ENCODE results near the gene FTHL17. TPM values are rescaled to one million over a fixed set of nuclear protein-coding genes. Genes with fewer than 3 reads are reported as not detected.

Gene FTHL17
- total and polyA plus RNA-seq, 2 experiments from 2014 or later = not detected

DNA sequence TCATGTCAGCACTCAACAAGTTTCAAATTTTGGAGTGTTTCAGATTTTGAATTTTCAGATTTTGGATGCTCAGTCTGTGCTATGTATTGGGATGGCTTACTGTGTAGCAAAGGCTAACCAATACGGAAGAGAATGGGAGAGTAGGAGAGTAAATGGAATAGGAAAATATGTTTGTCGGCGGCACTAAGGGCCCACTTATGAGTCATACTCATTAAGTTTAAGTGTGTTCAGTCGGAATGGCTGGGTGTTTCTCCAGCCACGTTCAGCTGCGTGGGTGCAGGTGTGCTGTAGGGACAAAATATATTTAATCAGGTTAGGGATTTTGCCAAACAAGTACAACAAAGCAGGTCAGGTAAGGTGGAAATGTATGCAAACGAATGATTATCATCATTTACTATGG lies 13.6 kb downstream of the FTHL17 start:
- H3K9ac ChIP-seq = no peak overlapping the region
- no peaks in the 10 kb centered on the region for H3K9me3 ChIP-seq (ENCODE audit: low read depth)
- TF ChIP-seq EZH2 (IDR thresholded peaks at IDR 0.05; ENCODE audit: insufficient read depth, poor library complexity, severe bottlenecking) = no peak
- no peak for TF ChIP-seq EZH2phosphoT487 (IDR thresholded peaks at IDR 0.05; ENCODE audit: insufficient read depth, low read depth)
- no peak overlapping the region for H3K4me2 ChIP-seq (ENCODE audit: unreplicated experiment)
- H3K79me2 ChIP-seq (ENCODE audit: insufficient read depth) = no peaks in the 10 kb centered on the region
- in situ Hi-C loops (cut with MboI) = no loop called here
- 72 to 76% methylated on average over 4 to 7 of the region's 7 CpGs for WGBS, 2 experiments (ENCODE audit: low coverage in 1 of 2, low lambda C conversion rate in 2 of 2, missing lambda C conversion rate in 2 of 2)
- no peaks in the 10 kb centered on the region for H3K27me3 ChIP-seq (replicated peaks; ENCODE audit: insufficient read depth)
- no peak overlapping the region for H3K4me3 ChIP-seq
- H4K20me1 ChIP-seq (ENCODE audit: insufficient read depth) = no peaks in the 10 kb centered on the region
- no peak overlapping the region for H2AFZ ChIP-seq
- no peaks in the 10 kb centered on the region for H3K4me1 ChIP-seq (ENCODE audit: insufficient read depth)
- no peaks in the 10 kb centered on the region for H3K9me2 ChIP-seq (ENCODE audit: insufficient read depth)
- no peak for DNase-seq
- H3K27ac ChIP-seq = no peak overlapping the region
- no peaks in the 10 kb centered on the region for H3K36me3 ChIP-seq (ENCODE audit: low read depth)
- no peaks in the 10 kb centered on the region for H3F3A ChIP-seq (ENCODE audit: insufficient read depth)

DNA sequence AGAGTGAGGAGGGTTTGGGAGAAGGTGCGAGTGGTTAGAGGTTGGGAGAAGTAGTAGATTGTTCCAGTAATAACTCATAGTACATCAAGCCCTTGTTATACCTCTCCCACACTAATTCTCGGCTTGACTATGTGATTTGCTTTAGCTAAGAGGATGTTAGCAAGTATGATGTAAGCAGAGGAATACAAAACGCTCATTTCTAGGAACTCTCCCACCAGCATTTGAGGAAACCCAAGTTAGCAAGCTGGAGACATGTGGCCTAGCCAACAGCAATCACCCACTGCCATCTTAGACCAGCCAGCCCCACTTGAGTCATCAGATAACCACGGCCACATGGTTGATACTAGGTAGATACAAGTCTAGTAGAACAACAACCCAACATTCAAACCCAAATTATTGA lies 14.2 kb downstream of the FTHL17 start:
- Histone ChIP-seq H3F3A (ENCODE audit: insufficient read depth) (no peaks in the 10 kb centered on the region), H3K9me3 (ENCODE audit: low read depth) (no peaks in the 10 kb centered on the region), H3K27ac (no peak overlapping the region), H3K4me1 (ENCODE audit: insufficient read depth) (no peaks in the 10 kb centered on the region), H3K9ac (no peak overlapping the region), H3K4me3 (no peak overlapping the region), H3K9me2 (ENCODE audit: insufficient read depth) (no peaks in the 10 kb centered on the region), H3K36me3 (ENCODE audit: low read depth) (no peaks in the 10 kb centered on the region), H2AFZ (no peak overlapping the region), H3K27me3 (replicated peaks; ENCODE audit: insufficient read depth) (no peaks in the 10 kb centered on the region), H4K20me1 (ENCODE audit: insufficient read depth) (no peaks in the 10 kb centered on the region), H3K79me2 (ENCODE audit: insufficient read depth) (no peaks in the 10 kb centered on the region), H3K4me2 (ENCODE audit: unreplicated experiment) (no peak overlapping the region)
- in situ Hi-C loops (cut with MboI) = no loop called here
- TF ChIP-seq EZH2 (IDR thresholded peaks at IDR 0.05; ENCODE audit: insufficient read depth, poor library complexity, severe bottlenecking) = no peak
- TF ChIP-seq EZH2phosphoT487 (IDR thresholded peaks at IDR 0.05; ENCODE audit: insufficient read depth, low read depth) = no peak
- 34 to 47% methylated on average over 4 of the region's 4 CpGs for WGBS, 2 experiments (ENCODE audit: low coverage in 1 of 2, low lambda C conversion rate in 2 of 2, missing lambda C conversion rate in 2 of 2)
- DNase-seq = no peak

DNA sequence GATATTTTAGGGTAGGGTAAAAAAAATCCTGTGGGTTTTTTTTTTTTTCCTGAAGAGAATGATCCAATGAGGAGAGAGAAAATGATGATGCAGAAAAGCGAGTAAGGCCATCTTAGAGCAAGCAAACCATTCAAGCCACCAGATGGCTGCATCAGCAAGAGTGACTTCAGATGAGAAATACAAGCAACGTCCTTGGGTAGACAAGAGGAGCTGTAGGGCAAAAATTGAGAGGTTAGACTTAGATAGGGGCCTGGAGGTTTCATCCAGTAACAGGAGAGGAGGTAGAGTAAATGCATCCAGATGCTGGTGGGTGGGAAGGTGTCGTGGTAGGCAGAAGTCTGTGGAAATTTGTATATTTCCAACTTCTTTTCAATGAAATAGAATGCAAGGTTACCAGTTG lies 14.6 kb downstream of the FTHL17 start:
- TF ChIP-seq EZH2phosphoT487 (IDR thresholded peaks at IDR 0.05; ENCODE audit: insufficient read depth, low read depth) = no peak
- no peak for TF ChIP-seq EZH2 (IDR thresholded peaks at IDR 0.05; ENCODE audit: insufficient read depth, poor library complexity, severe bottlenecking)
- no peaks in the 10 kb centered on the region for H4K20me1 ChIP-seq (ENCODE audit: insufficient read depth)
- WGBS, 2 experiments (ENCODE audit: low coverage in 1 of 2, low lambda C conversion rate in 2 of 2, missing lambda C conversion rate in 2 of 2) = 33 to 35% methylated on average over 3 of the region's 3 CpGs

DNA sequence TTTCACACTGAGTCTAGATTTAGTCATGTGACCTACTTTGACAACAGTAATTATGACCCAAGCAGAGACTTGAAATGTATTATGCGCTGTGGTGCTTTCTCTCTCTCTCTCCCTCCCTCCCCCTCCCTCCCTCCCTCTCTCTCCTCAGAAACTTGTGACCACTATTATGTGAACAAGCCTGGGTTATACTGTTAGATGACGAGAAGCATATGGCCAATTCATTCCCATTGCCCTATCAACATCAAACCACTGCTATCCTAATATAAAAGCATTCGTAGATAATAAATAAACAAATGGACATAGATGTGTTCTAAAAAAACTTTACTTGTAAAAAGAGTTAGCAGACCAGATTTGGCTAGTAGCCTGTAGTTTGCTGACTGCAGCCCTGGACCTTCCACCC lies 18.2 kb downstream of the FTHL17 start:
- no peak for DNase-seq
- no peak overlapping the region for H3K9ac ChIP-seq
- H3K9me3 ChIP-seq (ENCODE audit: low read depth) = no peaks in the 10 kb centered on the region
- H3K4me2 ChIP-seq (ENCODE audit: unreplicated experiment) = no peak overlapping the region
- H3K27me3 ChIP-seq (replicated peaks; ENCODE audit: insufficient read depth) = no peaks in the 10 kb centered on the region
- TF ChIP-seq EZH2phosphoT487 (IDR thresholded peaks at IDR 0.05; ENCODE audit: insufficient read depth, low read depth) (no peak), EZH2 (IDR thresholded peaks at IDR 0.05; ENCODE audit: insufficient read depth, poor library complexity, severe bottlenecking) (no peak)
- no peaks in the 10 kb centered on the region for H3F3A ChIP-seq (ENCODE audit: insufficient read depth)
- H3K4me1 ChIP-seq (ENCODE audit: insufficient read depth) = no peaks in the 10 kb centered on the region
- H3K4me3 ChIP-seq = no peak overlapping the region
- no peaks in the 10 kb centered on the region for H4K20me1 ChIP-seq (ENCODE audit: insufficient read depth)
- in situ Hi-C loops (cut with MboI) = no loop called here
- no peaks in the 10 kb centered on the region for H3K9me2 ChIP-seq (ENCODE audit: insufficient read depth)
- H3K27ac ChIP-seq = no peak overlapping the region
- H3K79me2 ChIP-seq (ENCODE audit: insufficient read depth) = no peaks in the 10 kb centered on the region
- H2AFZ ChIP-seq = no peak overlapping the region
- no peaks in the 10 kb centered on the region for H3K36me3 ChIP-seq (ENCODE audit: low read depth)
- WGBS, 2 experiments (ENCODE audit: low coverage in 1 of 2, low lambda C conversion rate in 2 of 2, missing lambda C conversion rate in 2 of 2) = 25 to 40% methylated on average over 3 of the region's 3 CpGs

More for the DNA sequence above, 14.6 kb downstream of the FTHL17 start:
- no peaks in the 10 kb centered on the region for H3K27me3 ChIP-seq (replicated peaks; ENCODE audit: insufficient read depth)
- in situ Hi-C loops (cut with MboI) = no loop called here
- no peaks in the 10 kb centered on the region for H3K9me2 ChIP-seq (ENCODE audit: insufficient read depth)
- no peaks in the 10 kb centered on the region for H3K36me3 ChIP-seq (ENCODE audit: low read depth)
- no peak overlapping the region for H3K4me2 ChIP-seq (ENCODE audit: unreplicated experiment)
- H3K9ac ChIP-seq = no peak overlapping the region
- H3K4me3 ChIP-seq = no peak overlapping the region
- no peaks in the 10 kb centered on the region for H3F3A ChIP-seq (ENCODE audit: insufficient read depth)
- H2AFZ ChIP-seq = no peak overlapping the region
- H3K4me1 ChIP-seq (ENCODE audit: insufficient read depth) = no peaks in the 10 kb centered on the region
- H3K9me3 ChIP-seq (ENCODE audit: low read depth) = no peaks in the 10 kb centered on the region
- no peak overlapping the region for H3K27ac ChIP-seq
- DNase-seq = no peak
- H3K79me2 ChIP-seq (ENCODE audit: insufficient read depth) = no peaks in the 10 kb centered on the region

GRCh38 chrX:31039327-31039711 lies 32.5 kb downstream of the FTHL17 start:
- no peak for DNase-seq
- H2AFZ ChIP-seq = no peak overlapping the region
- 50 to 53% methylated on average over 3 of the region's 3 CpGs for WGBS, 2 experiments (ENCODE audit: low coverage in 1 of 2, low lambda C conversion rate in 2 of 2, missing lambda C conversion rate in 2 of 2)
- H3K79me2 ChIP-seq (ENCODE audit: insufficient read depth) = no peaks in the 10 kb centered on the region
- no peaks in the 10 kb centered on the region for H3K9me2 ChIP-seq (ENCODE audit: insufficient read depth)
- H3K4me3 ChIP-seq = no peak overlapping the region
- no peak overlapping the region for H3K9ac ChIP-seq
- H3K4me1 ChIP-seq (ENCODE audit: insufficient read depth) = no peaks in the 10 kb centered on the region
- H3K36me3 ChIP-seq (ENCODE audit: low read depth) = no peaks in the 10 kb centered on the region
- H4K20me1 ChIP-seq (ENCODE audit: insufficient read depth) = no peaks in the 10 kb centered on the region
- H3K27ac ChIP-seq = no peak overlapping the region
- H3K9me3 ChIP-seq (ENCODE audit: low read depth) = no peaks in the 10 kb centered on the region
- in situ Hi-C loops (cut with MboI) = no loop called here
- TF ChIP-seq EZH2 (IDR thresholded peaks at IDR 0.05; ENCODE audit: insufficient read depth, poor library complexity, severe bottlenecking) = no peak
- no peak for TF ChIP-seq EZH2phosphoT487 (IDR thresholded peaks at IDR 0.05; ENCODE audit: insufficient read depth, low read depth)
- H3K4me2 ChIP-seq (ENCODE audit: unreplicated experiment) = no peak overlapping the region
- H3K27me3 ChIP-seq (replicated peaks; ENCODE audit: insufficient read depth) = no peaks in the 10 kb centered on the region
- no peaks in the 10 kb centered on the region for H3F3A ChIP-seq (ENCODE audit: insufficient read depth)
